Mesothelial cell of epicardium (in vitro differentiated cells): ENCODE measurements around the gene OR5B21. TPM values are rescaled to one million over a fixed set of nuclear protein-coding genes. Genes with fewer than 3 reads are reported as not detected.

ENCODE experiments used
- DNase-seq, 2 experiments: peaks; one replicate each; pipeline ENCODE4 v3.0.0; 2021; ENCODE audit warnings: low spot score in 2 of 2; ENCODE audit not compliant: unreplicated experiment in 2 of 2
- H3K27ac Mint-ChIP-seq: 2 replicates; pipeline ENCODE4 v1.8.0; 2021; ENCODE audit warnings: mixed read lengths
- H3K27me3 Mint-ChIP-seq: 2 replicates; pipeline ENCODE4 v1.8.0; 2021; ENCODE audit warnings: low read depth, mixed read lengths
- H3K36me3 Mint-ChIP-seq: 2 replicates; pipeline ENCODE4 v1.8.0; 2021; ENCODE audit warnings: mixed read lengths
- H3K4me1 Mint-ChIP-seq: 2 replicates; pipeline ENCODE4 v1.8.0; 2021; ENCODE audit warnings: mixed read lengths
- H3K4me3 Mint-ChIP-seq: 2 replicates; pipeline ENCODE4 v1.8.0; 2021; ENCODE audit warnings: mild to moderate bottlenecking, moderate library complexity, mixed read lengths
- H3K9me3 Mint-ChIP-seq: 2 replicates; pipeline ENCODE4 v1.8.0; 2021; ENCODE audit warnings: mixed read lengths
- CTCF ChIP-seq: fragments of 200-600 bp; sonication (generic); IDR thresholded peaks from one replicate; pipeline ENCODE4 v1.5.0; 2021; ENCODE audit warnings: antibody characterized with exemption; ENCODE audit not compliant: unreplicated experiment
- total RNA-seq: library from RNA; stranded (reverse); gene quantifications from 3 replicates; pipeline ENCODE4 v1.2.1, GENCODE V29; 2021

Gene OR5B21
- total RNA-seq, 1 donor from 2014 or later, result not detected

- Mint-ChIP-seq H3K36me3 (peaks cover 13% of the 10 kb centered on the region), H3K4me1 (peaks cover 6% of the 10 kb centered on the region), H3K4me3 (no peak overlapping the region), H3K9me3 (peaks cover 5% of the 10 kb centered on the region), H3K27ac (no peak overlapping the region), H3K27me3 (no peaks in the 10 kb centered on the region)
- no peak for TF ChIP-seq CTCF
- DNase-seq, result no peak
These were observed 19.5 kb upstream of the OR5B21 start for GRCh38 chr11:58527429-58527828.

- peaks cover 3% of the 10 kb centered on the region for H3K27me3 Mint-ChIP-seq
- H3K4me3 Mint-ChIP-seq, result no peak overlapping the region
- H3K27ac Mint-ChIP-seq, result no peak overlapping the region
- DNase-seq, result no peak
- peaks cover 13% of the 10 kb centered on the region for H3K36me3 Mint-ChIP-seq
- H3K9me3 Mint-ChIP-seq, result peaks cover 5% of the 10 kb centered on the region
- no peak for TF ChIP-seq CTCF
- peaks cover 6% of the 10 kb centered on the region for H3K4me1 Mint-ChIP-seq
These were observed 18.8 kb upstream of the OR5B21 start for GRCh38 chr11:58526721-58527120.

DNA sequence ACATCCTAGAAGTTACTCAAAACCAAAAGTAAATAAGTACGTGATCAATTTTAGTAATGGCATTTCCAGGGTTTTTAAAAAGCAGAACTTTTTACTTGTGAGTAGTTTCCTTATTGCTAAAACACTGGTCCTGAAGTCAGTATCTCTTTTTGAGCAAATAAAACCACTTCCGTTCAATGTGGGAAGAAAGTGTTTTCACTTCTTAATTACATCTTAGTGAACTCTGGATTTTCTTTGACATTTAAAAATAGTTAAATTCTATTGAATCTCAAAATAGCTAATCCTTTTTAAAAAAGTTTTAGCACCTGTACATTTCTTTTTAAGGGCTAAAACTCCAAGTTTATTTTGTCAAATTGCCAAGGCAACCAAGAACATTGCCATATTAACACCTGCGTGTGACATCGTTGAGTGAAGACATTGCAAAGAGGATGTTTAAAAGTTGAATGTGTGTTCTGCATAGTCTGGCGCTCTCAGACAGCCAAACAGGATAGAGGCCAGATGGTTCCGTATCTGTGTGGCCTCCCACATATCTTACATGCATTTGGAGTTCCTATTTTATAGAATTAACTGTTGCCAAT, 17.2 kb upstream of the OR5B21 start:
- no peak for DNase-seq
- peaks cover 5% of the 10 kb centered on the region for H3K36me3 Mint-ChIP-seq
- H3K9me3 Mint-ChIP-seq, result no peaks in the 10 kb centered on the region
- no peak overlapping the region for H3K4me3 Mint-ChIP-seq
- no peak for TF ChIP-seq CTCF
- peaks cover 6% of the 10 kb centered on the region for H3K4me1 Mint-ChIP-seq
- no peak overlapping the region for H3K27ac Mint-ChIP-seq
- peaks cover 17% of the 10 kb centered on the region for H3K27me3 Mint-ChIP-seq

DNA sequence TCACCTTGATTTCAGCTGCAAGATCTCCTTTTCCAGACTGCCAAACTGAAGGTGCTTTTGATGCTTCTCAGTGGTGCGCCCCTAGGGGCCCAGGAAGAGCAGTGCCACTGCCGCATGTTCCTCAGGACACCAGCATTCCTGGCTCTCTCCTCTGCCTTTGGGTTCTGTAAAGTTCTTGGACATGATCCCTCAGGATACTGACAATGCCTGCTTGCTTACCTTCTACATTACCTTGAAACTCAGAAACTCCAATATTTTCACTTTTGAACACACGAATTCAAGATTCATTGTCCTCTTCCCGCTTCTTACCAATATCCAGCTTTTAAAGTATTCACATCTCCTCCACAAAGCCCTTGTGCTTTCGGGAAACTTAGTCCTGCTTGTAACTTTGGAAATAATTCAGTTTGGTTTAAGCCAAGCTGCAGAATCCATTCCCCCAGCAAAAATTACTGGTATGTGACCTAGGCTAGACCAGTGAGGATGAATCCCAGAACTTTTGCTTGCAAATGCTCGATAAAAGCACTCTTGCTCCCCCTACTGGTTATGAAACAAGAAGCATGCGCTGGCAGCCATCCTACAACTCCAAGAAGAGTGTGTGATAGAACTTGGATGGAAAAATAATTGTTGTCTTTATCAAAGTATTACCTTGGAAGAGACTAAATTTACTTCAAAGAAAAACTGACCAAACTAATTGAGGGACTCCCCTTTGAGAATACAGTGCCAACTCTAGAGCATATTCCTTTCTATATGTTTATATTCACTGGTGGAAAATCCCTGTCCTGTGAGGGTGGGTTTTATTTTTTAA, 16.5 kb upstream of the OR5B21 start:
- Mint-ChIP-seq H3K4me3 (peak overlapping the region; percentile 61), H3K36me3 (no peaks in the 10 kb centered on the region), H3K27me3 (peaks cover 22% of the 10 kb centered on the region), H3K4me1 (peaks cover 6% of the 10 kb centered on the region), H3K27ac (peak overlapping the region; percentile 61), H3K9me3 (no peaks in the 10 kb centered on the region)
- DNase-seq, result peak in 1 of 2 experiments; percentile 62
- TF ChIP-seq CTCF, result peak; percentile 82

DNA sequence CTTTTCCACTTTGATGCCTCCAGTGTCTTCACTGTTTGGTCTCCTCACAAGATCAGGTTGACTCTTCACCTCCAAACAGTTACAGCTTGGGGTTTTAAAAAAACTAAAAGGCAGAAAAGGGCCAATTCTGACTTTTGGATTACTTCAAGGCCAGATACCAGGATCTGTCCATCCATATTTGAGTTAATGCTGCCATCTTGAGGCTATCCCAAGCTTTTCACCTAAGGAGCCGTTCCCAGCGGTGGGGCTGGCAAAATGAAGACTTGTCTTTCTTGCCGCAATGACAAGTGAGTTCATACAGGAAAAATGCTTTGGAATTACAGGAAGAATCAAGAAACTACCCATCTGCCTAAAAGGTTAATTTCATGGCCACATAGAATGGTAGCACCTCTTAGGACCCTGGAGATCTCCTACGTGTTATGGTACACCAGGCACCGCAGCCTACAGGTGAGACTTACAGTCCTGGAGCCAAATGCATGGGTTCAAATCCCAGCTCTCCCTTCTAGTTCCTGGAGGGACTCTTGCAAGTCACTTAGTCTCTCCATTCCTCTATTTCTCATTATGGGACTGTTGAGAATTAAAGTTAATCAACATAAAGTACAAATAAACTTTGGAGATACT, 6.0 kb upstream of the OR5B21 start:
- Mint-ChIP-seq H3K9me3 (no peaks in the 10 kb centered on the region), H3K27ac (no peak overlapping the region), H3K36me3 (no peaks in the 10 kb centered on the region), H3K4me1 (no peaks in the 10 kb centered on the region), H3K4me3 (no peak overlapping the region), H3K27me3 (peaks cover 30% of the 10 kb centered on the region)
- peak in 1 of 2 experiments; percentile 44 for DNase-seq
- peak; percentile 55 for TF ChIP-seq CTCF
